ENCODE measurements around the gene GDPGP1.
"Not testable (repeated sequence)": the region's sequence is repeated elsewhere in the genome, so short reads cannot be mapped to it uniquely, and the experiment has no call there.

Gene GDPGP1, protein sequence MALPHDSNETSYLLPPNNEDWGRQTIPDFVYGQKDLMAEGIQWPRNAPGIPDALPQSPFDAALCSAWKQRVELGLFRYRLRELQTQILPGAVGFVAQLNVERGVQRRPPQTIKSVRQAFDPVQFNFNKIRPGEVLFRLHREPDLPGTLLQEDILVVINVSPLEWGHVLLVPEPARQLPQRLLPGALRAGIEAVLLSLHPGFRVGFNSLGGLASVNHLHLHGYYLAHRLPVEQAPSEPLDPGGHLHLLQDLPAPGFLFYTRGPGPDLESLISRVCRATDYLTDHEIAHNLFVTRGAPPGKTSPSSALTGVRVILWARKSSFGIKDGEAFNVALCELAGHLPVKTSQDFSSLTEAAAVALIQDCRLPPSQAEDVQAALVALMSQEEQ

DNA sequence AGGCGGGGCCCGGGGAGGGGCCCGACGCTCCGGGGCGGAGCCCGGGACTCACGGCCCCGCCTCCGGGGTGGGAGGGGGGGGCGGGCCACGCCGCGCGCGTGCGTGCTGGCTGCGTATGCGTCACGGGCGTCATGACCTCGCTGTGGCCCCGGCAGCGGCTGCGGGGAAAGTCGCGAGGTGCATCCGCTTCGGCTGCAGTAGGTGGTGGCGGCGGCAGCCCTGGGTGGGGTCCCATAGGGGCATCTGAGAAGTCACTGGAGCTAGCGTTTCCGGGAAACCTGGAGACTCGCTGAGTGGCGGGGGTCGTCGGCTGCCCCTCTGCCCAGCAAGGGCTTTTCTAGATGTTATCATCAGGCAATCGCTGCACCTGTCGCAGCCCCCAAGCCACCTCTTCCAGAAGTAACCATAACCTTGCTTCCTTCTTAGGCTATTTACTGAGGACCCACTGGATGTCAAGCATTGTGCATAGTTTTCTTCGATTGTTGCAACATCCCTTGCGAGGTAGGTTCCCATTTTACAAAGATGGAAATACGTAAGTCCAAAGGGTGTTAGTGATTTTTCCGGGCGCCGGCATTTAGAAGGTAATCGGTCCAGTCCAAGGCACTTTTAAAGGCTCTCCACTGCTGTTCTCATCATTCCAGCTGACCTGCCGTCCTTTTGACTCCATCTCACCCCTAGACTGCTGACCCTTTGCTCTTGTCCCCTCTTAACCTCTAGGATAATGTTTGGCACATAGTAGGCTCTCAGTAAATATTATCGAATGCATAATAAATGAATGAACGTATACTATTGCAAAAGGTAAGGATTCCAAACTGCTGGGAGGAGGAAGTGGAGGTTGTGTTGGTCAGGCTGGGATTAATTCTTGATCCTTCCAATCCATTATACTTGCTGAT lies at the start of gene GDPGP1:
GDPGP1 (plus strand) TSS at position 114 of the 893 bp plus-strand sequence. CDS start 6,700 bp downstream, outside the sequence.
- DNase-seq = no peak

GRCh38 chr15:90184786-90185704 lies 49.0 kb upstream of the GDPGP1 start:
- DNase-seq = peak; percentile 75

DNA sequence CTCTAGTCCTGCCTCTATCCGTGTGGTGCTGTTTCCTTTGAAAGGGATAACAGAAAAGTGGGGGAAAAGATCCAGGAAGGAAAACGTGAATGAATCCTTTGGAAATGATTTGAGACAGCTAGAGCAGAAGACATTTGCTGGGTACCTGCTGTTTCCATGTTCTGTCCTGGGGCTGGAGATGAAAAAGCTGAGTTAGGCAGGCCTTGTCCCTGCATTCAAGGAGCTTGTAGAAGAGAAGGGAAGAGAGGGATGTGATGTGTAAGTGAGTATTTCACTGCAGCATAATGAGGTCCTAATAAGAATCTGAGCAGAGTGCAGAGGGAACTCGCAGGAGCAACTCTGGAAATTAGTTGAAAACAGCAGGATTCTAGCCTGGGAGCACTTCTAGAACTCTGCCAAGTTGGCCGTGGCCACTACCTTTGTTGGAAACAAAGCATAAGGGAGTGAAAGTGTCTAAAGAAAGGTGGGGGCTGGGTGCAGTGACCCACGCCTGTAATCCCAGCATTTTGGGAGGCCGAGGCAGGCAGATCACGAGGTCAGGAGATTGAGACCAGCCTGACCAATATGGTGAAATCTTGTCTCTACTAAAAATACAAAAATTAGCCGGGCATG lies 46.6 kb upstream of the GDPGP1 start:
- DNase-seq = no peak

GRCh38 chr15:90188065-90188464 lies 45.9 kb upstream of the GDPGP1 start:
- DNase-seq = not testable (repeated sequence)

- no peak for DNase-seq
These were observed 44.9 kb upstream of the GDPGP1 start for GRCh38 chr15:90188914-90189748.

DNA sequence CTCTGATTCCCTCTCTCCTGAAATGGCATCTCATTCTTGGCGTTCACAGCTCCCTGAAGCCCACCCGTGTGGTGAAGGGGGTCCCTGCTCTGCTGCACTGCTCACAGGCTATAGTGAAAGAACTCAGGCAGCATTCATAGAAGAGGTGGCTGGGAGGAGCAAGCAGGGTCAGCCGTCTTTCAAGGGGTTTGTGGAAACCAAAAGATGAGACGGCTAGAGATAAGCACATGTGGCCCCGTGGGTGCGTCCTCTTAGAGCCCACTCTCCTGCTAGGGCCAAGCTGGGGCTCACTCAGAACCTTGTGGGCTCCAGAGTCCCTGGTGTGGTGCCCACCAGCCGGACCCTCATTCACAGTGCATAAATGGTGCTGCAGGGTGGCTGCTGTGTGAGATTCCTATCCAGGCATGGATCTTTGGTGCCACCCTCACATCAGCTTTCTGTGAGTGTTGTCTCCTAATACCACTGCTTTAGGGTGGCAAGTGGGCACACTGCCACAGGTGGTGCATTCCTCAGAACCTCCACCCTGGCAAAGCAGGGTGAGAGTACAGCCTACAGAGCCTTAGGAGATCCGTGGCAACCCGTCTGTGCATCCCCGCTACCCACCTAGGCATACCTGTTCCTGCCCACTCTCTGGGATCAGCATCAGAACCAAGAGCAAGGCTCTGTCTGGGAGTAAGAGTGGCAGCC lies 44.1 kb upstream of the GDPGP1 start:
- no peak for DNase-seq

- DNase-seq = no peak
These were observed 43.2 kb upstream of the GDPGP1 start for GRCh38 chr15:90190606-90191343.

DNA sequence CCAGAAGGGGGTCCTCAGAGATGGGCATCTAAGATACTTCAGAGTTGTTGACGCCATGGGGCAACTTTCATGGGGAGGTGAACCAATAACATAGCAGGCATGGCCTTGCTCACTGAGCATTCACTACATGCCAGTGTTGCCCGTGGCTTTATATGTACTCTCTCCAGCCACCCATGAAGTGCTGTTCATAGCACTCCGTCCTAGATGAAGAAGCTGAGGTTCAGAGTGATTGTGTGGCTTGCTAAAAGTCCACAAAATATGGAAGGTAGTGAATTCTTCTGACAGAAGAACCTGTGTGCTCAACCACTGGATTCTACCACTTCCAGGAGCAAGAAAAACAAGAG lies 42.7 kb upstream of the GDPGP1 start:
- no peak for DNase-seq

- DNase-seq = peak; percentile 64
These were observed 42.1 kb upstream of the GDPGP1 start for GRCh38 chr15:90191794-90192509.

DNA sequence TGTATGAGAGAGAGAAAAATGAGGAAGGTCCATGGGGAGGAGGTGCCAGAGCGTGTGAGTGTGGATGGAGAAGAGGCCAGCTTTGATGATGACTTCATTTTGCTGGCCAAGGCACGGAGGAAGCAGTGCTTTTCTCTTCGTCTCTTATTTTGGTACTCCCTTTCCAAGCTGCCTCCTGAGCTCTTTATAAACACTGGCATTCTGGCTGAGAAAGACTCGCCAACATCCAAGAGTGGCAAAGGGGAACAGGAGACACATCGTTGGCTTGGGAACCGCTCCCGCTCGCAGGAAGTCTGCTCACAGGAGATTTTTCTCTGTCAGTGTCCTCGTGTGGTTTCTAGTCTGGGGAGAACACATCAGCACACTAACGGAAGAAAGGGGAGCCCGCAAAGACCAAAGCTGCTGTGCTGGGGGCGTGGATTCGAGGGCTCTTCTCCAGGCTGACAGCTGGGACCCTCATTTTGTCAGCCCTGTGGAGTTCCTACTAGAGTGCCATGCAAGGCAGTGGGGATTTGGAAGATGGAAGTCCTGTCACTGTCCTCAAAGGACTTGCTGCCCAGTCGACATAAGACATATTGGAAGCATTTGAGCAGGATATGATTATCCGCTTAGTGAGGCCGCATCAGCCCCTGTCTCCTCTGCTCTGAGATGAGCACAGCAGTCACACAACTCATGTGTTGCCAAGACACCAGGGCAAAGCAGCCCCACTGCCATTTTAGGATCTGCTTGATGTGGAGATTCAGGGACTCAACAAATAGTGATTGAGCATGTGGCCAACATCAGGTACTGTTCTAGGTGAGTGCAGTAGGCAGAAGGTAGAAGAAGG lies 40.8 kb upstream of the GDPGP1 start:
- DNase-seq = no peak

DNA sequence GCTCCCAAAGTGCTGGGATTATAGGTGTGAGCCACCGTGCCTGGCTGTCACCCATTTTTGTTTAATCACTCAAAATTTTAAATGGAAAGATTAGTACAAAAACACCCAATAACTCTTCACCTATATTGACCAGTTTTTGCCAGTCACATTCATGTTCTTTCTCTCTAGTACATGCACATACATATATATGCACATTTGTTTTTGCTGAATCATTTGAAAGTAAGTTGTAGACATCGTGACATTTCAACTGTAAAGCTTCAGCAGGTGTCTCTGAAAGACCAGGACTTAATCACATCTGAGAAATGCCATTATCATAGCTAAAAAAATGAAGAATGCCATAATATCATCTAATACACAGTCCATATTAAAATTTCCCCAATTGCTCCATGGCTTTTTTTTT lies 39.4 kb upstream of the GDPGP1 start:
- no peak for DNase-seq

GRCh38 chr15:90200534-90201129 lies 33.4 kb upstream of the GDPGP1 start:
- no peak for DNase-seq

DNA sequence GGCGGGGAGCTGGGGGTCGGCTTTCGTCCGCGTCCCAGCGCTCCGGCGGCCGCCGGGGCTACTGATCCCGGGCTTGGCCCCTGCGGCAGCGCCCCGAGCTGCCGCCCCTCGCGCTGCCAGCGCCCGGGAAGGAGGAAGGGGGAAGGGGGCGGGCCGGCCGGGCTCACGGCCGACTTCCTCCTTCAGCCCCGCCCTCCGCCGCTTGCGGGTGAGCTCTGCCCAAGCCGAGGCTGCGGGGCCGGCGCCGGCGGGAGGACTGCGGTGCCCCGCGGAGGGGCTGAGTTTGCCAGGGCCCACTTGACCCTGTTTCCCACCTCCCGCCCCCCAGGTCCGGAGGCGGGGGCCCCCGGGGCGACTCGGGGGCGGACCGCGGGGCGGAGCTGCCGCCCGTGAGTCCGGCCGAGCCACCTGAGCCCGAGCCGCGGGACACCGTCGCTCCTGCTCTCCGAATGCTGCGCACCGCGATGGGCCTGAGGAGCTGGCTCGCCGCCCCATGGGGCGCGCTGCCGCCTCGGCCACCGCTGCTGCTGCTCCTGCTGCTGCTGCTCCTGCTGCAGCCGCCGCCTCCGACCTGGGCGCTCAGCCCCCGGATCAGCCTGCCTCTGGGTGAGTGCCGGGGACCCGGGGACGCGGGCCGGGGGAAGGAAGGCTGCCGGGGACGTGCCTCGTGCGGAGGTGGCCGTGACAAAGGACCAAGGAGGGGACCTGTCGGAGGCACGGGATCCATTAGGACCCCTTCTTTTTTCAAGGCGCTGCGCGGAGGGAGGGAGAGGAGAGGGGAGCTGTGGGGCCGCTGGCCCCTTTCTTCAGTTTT lies 32.7 kb upstream of the GDPGP1 start, which contains the start of gene SEMA4B:
SEMA4B (plus strand) TSS at position 201 of the 814 bp plus-strand sequence; CDS start at position 450, 249 bp downstream.
- DNase-seq = peak; percentile 89

DNA sequence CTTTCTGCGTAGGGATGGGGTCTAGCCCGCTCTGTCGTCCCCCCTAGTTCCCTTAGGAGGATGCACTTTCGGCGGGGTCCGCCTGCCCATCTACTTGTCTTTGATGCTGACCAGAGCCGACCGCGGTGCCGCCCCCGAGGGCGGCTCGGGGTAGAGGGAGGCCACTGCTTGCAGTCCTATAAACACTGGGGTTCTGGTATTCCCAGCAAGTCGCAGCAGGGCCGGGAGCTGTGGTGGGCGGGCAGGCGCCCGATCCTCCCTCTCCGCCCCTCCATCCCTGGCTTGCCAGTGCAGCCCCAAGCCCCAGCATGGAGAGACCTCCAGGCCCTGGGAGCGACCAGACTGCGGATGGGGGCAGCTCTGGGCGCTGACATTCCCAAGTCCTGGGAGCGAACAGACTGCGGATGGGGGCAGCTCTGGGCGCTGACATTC lies 32.0 kb upstream of the GDPGP1 start:
- DNase-seq = peak; percentile 65

DNA sequence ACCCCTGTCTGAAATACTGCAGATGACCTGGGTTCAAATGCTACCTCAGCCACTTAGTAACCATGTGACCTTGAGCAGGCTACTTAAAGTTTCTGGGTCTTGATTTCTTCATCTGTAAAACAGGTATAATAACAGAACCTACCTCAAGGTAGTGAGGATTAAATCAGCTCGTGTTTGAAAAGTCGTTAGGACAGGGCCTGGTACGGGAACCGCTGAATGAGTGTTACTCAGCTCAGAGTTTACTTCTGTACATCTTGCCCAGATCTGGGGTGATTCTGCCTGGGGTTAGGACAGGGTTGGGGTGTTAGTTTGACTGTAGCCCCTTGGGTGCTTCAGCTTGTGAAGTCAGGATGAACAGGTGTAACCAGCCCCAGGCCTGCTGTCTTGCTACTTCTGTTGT lies 31.1 kb upstream of the GDPGP1 start:
- no peak for DNase-seq

GRCh38 chr15:90203473-90203872 lies 30.5 kb upstream of the GDPGP1 start:
- DNase-seq = no peak

DNA sequence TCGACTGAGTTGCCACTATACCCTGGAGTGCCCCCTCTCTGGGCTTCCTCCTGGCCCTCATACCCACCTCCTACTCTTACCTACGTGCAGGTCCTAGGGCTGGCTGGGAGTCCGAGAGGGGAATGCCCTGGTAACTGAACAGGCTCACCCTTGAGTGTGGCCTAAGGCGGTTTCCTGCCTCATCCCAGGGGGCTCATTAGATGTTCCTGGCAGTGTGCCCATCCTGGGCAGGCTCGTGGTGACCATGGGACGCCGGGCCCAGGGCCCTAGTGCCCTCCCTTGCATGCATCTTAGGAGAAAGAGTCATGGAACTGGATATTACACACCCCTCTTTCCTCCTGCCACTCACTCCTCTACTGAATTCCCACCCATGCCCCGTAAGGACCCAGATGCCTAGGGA lies 30.1 kb upstream of the GDPGP1 start:
- DNase-seq = no peak

All from activated CD8-positive, alpha-beta memory T cell treated with anti-CD3 and anti-CD28 coated beads for 24 hours (primary cell).